Measurements from ENCODE around the gene CERS4. TPM values are rescaled to one million over a fixed set of nuclear protein-coding genes. Genes with fewer than 3 reads are reported as not detected.

CERS4 gene
- total RNA-seq, 1 donor from 2014 or later: 2.1 TPM

DNA sequence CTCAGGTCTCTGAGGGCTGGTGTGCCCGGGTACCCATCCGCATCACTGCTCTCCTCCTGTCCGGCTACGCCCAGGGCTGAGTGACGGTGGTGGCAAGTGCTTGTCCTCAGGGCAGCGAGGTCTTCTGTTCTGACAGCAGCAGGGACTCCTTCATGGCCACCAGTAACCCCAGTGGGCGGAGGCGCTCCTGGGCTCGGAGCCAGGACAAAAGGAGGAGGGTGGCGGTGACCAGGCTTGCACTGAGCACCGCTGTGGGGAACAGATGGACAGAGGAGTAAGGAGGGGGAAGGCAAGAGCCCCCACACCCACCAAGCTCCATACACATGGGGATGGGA lies 93.2 kb downstream of the CERS4 start:
- no peak for DNase-seq (ENCODE audit: low read depth)
- TF ChIP-seq, protein P1, sequence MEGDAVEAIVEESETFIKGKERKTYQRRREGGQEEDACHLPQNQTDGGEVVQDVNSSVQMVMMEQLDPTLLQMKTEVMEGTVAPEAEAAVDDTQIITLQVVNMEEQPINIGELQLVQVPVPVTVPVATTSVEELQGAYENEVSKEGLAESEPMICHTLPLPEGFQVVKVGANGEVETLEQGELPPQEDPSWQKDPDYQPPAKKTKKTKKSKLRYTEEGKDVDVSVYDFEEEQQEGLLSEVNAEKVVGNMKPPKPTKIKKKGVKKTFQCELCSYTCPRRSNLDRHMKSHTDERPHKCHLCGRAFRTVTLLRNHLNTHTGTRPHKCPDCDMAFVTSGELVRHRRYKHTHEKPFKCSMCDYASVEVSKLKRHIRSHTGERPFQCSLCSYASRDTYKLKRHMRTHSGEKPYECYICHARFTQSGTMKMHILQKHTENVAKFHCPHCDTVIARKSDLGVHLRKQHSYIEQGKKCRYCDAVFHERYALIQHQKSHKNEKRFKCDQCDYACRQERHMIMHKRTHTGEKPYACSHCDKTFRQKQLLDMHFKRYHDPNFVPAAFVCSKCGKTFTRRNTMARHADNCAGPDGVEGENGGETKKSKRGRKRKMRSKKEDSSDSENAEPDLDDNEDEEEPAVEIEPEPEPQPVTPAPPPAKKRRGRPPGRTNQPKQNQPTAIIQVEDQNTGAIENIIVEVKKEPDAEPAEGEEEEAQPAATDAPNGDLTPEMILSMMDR (IDR thresholded peaks at IDR 0.05; ENCODE audit: insufficient read depth, low read length, severe bottlenecking): no peak
- Histone ChIP-seq H3K4me3 (ENCODE audit: low read depth, low read length) (no peak overlapping the region), H3K36me3 (ENCODE audit: control insufficient read depth, insufficient read depth, low read length) (peaks cover 2% of the 10 kb centered on the region), H3K27me3 (ENCODE audit: control insufficient read depth, insufficient read depth, low read length) (no peaks in the 10 kb centered on the region)
- FAIRE-seq: no peak

DNA sequence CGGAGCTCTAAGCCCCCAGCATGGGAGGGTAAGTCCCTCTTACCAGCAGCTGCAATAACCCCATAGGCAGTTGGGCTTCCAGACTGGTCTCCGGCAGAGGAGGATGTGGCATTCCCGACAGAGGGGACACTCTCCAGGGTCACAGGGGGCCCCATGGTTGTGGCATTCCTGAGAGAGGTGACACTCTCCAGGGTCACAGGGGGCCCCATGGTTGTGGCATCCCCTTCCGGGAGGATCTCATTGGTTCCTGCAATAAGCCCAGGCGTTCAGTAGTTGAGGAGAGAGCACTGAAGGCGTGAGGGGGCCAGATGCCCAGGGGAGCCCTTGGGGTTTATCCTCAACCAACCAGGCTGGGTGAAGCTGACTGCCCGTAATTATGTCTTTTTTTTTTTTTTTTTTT lies 93.6 kb downstream of the CERS4 start:
- Histone ChIP-seq H3K4me3 (ENCODE audit: low read depth, low read length) (no peak overlapping the region), H3K27me3 (ENCODE audit: control insufficient read depth, insufficient read depth, low read length) (no peaks in the 10 kb centered on the region), H3K36me3 (ENCODE audit: control insufficient read depth, insufficient read depth, low read length) (peaks cover 2% of the 10 kb centered on the region)
- DNase-seq (ENCODE audit: low read depth) (no peak), FAIRE-seq (no peak)
- TF ChIP-seq, protein P1 (IDR thresholded peaks at IDR 0.05; ENCODE audit: insufficient read depth, low read length, severe bottlenecking): no peak

DNA sequence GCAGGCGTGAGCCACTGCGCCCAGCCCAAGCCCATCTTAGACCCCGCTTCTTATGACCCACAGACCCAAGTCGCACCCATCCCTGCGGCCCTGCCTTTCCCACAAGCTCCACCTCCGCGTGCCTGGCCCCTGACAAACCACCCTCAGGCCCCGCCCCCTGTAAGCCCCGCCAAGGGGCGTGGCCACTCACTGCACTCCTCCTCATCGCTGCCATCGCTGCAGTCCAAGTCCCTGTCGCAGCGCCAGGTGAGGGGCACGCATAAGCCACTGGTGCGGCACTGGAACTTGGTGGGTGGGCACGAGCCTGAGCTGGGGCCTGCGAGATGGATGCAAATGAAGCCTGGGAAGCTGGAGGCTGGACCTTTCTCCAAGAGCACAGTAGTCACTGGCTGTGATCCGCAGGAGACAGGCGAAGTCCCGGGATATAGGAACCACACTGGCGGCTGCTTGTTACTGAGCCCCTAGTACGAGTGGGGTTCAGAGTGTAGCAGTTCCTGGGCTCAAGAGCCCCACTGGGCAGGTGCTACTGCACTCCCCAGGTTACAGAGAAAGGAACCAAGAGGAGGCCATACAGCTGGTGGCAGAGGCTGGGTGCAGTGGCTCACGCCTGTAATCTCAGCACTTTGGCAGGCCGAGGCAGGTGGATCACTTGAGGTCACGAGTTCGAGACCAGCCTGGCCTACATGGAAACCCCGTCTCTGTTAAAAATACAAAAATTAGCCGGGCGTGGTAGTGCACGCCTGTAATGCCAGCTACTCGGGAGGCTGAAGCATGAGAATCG lies 95.9 kb downstream of the CERS4 start:
- no peak for DNase-seq (ENCODE audit: low read depth)
- TF ChIP-seq, protein P1 (IDR thresholded peaks at IDR 0.05; ENCODE audit: insufficient read depth, low read length, severe bottlenecking): no peak
- FAIRE-seq: no peak
- peaks cover 2% of the 10 kb centered on the region for H3K36me3 ChIP-seq (ENCODE audit: control insufficient read depth, insufficient read depth, low read length)
- H3K4me3 ChIP-seq (ENCODE audit: low read depth, low read length): no peak overlapping the region
- H3K27me3 ChIP-seq (ENCODE audit: control insufficient read depth, insufficient read depth, low read length): no peaks in the 10 kb centered on the region

DNA sequence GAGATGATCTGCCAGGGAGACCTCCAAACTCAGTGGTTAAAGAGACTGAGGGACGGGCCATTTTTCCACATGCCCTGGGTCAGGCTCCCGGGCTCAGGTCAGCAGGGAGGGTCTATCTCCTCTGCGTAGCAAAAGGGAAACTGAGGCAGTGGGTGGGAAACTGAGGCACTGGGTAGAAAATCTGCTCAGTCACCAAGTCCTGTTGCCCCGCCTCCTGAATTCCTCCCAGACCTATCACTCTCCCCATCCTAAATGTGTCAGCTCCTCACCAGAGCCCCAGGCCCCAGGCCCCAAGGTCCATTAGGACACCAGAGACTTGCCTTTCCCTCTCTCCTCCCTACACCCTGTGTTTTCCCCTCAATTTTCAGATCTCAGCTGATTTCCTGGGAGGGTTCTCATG lies 96.6 kb downstream of the CERS4 start:
- DNase-seq (ENCODE audit: low read depth) (no peak), FAIRE-seq (no peak)
- Histone ChIP-seq H3K27me3 (ENCODE audit: control insufficient read depth, insufficient read depth, low read length) (no peaks in the 10 kb centered on the region), H3K36me3 (ENCODE audit: control insufficient read depth, insufficient read depth, low read length) (peaks cover 3% of the 10 kb centered on the region), H3K4me3 (ENCODE audit: low read depth, low read length) (no peak overlapping the region)
- TF ChIP-seq, protein P1 (IDR thresholded peaks at IDR 0.05; ENCODE audit: insufficient read depth, low read length, severe bottlenecking): no peak

DNA sequence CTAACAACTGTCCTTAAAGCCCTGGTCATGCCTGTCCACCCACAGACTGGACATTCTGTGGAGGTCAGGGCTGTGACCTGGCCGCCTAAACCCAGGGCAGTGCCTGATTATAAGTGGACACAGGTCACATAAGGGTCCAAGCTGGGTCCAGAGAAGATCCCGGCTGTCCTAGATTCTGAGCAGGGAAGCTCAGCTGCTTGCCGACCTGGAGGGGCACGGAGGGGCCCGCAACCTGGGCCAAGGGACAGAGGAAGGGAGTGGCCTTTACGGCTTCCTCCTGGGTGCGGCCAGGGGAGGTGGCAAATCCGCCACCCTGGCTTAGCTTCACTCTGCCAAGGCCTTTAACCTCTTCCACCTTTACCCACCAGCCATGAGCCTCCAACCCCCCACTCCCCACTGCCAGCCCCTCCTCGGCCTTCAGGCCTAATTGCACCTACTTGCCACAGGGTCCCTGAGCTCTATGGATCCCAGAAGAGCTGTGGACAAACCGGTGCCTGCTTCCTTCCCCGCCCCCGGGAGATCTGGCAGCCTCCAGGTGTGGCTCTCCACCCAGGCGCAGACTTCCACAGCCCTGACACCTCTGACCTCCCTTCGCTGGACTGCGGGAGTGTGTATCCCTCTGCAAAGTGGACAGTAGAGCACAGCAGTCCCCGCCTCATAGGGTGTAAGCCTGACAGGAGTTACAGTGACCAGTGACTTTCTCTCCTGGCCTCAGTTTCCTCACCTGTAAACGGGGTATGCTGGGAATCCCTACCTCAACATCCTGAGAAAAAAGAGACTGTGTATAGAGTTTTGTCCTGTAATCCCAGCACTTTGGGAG lies 97.3 kb downstream of the CERS4 start:
- H3K36me3 ChIP-seq (ENCODE audit: control insufficient read depth, insufficient read depth, low read length): peaks cover 6% of the 10 kb centered on the region
- DNase-seq (ENCODE audit: low read depth): no peak
- TF ChIP-seq, protein P1 (IDR thresholded peaks at IDR 0.05; ENCODE audit: insufficient read depth, low read length, severe bottlenecking): no peak
- no peak for FAIRE-seq
- H3K4me3 ChIP-seq (ENCODE audit: low read depth, low read length): no peak overlapping the region
- no peaks in the 10 kb centered on the region for H3K27me3 ChIP-seq (ENCODE audit: control insufficient read depth, insufficient read depth, low read length)

Measured in bronchial epithelial cell (primary cell).